ENCODE measurements around the gene GAPVD1.
A peak's percentile ranks its signal among the peaks of the same experiment; 100 is the strongest.

GAPVD1 gene

GRCh38 chr9:125370786-125371185 is 109.2 kb downstream of the GAPVD1 start:
- TF ChIP-seq FOXM1 (IDR thresholded peaks at IDR 0.05; ENCODE audit: borderline replicate concordance) (no peak), SUZ12 (IDR thresholded peaks at IDR 0.05) (no peak), FOXK2 (IDR thresholded peaks at IDR 0.05) (no peak), BHLHE40 (IDR thresholded peaks at IDR 0.05; ENCODE audit: borderline replicate concordance) (no peak), LEF1 (IDR thresholded peaks at IDR 0.05; ENCODE audit: borderline replicate concordance) (no peak), FOXA1 (IDR thresholded peaks at IDR 0.05) (no peak), HDGF (IDR thresholded peaks at IDR 0.05; ENCODE audit: borderline replicate concordance) (no peak)
- DNase-seq (ENCODE audit: extremely low spot score), result no peak
- CTCF ChIA-PET, result no interaction called here
- POLR2A ChIA-PET, result interaction anchor here (2.1 kb wide), 1 partner anchor 129 kb away, joined by 6 read pairs; the partner anchor contains the start of gene HSPA5

DNA sequence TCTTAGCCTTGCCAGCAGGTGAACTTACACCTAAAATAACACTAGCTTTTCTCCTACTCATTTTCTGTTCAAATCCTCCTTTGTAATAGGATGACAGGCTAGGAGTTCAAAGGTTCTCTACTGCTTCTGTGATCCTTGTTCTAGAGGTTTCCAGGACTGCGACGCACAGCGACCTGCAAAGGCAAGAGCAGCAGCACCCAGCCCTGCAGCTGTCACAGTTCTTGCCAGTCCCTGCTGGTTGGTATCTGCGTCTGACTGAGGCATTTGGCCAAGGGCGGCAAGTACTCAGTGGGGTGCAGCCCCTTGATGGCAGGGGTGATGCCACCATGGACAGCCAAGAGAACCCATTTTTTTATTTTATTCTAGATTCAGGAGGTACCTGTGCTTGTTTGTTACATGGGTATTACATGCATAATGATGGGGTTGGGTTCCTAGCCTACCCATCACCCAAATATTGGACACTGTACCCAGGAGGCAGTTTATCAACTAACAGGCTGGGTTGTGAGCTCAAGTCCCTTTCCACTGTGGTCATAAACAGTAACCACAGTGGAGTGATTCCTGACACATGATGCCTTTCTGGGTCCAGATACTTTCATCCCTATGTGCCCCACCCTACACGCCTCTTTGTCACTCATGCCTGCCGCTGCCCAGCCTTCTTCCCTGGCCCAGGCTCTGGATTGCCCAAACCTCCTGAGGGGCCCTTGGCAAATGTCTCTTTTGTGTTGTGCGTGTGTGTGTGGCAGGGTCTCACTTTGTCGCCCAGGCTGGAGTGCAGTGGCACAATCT is 111.0 kb downstream of the GAPVD1 start:
- ChIA-PET CTCF (no interaction called here), POLR2A (no interaction called here)
- TF ChIP-seq FOXA1 (IDR thresholded peaks at IDR 0.05) (no peak), L3MBTL2 (conservative IDR thresholded peaks at IDR 0.05) (no peak), TARDBP (IDR thresholded peaks at IDR 0.05) (no peak), SUZ12 (IDR thresholded peaks at IDR 0.05) (no peak), ELF4 (IDR thresholded peaks at IDR 0.05) (no peak), LEF1 (IDR thresholded peaks at IDR 0.05; ENCODE audit: borderline replicate concordance) (no peak), HDGF (IDR thresholded peaks at IDR 0.05; ENCODE audit: borderline replicate concordance) (no peak), ZNF384 (IDR thresholded peaks at IDR 0.05) (no peak), BHLHE40 (IDR thresholded peaks at IDR 0.05; ENCODE audit: borderline replicate concordance) (no peak)
- TF ChIP-seq, protein P1, sequence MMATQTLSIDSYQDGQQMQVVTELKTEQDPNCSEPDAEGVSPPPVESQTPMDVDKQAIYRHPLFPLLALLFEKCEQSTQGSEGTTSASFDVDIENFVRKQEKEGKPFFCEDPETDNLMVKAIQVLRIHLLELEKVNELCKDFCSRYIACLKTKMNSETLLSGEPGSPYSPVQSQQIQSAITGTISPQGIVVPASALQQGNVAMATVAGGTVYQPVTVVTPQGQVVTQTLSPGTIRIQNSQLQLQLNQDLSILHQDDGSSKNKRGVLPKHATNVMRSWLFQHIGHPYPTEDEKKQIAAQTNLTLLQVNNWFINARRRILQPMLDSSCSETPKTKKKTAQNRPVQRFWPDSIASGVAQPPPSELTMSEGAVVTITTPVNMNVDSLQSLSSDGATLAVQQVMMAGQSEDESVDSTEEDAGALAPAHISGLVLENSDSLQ (IDR thresholded peaks at IDR 0.05), result no peak

GRCh38 chr9:125374443-125375309 is 113.0 kb downstream of the GAPVD1 start:
- CTCF ChIA-PET, result no interaction called here
- no peak for TF ChIP-seq FOXK2 (IDR thresholded peaks at IDR 0.05)
- TF ChIP-seq ARNT (IDR thresholded peaks at IDR 0.05), result no peak
- TF ChIP-seq HDGF (IDR thresholded peaks at IDR 0.05; ENCODE audit: borderline replicate concordance), result no peak
- no peak for TF ChIP-seq SUZ12 (IDR thresholded peaks at IDR 0.05)
- TF ChIP-seq FOXM1 (IDR thresholded peaks at IDR 0.05; ENCODE audit: borderline replicate concordance), result no peak
- TF ChIP-seq LEF1 (IDR thresholded peaks at IDR 0.05; ENCODE audit: borderline replicate concordance), result no peak
- no peak for TF ChIP-seq FOXA1 (IDR thresholded peaks at IDR 0.05)
- TF ChIP-seq ZNF384 (IDR thresholded peaks at IDR 0.05), result no peak
- TF ChIP-seq CTBP1 (IDR thresholded peaks at IDR 0.05; ENCODE audit: borderline replicate concordance), result no peak
- no peak for TF ChIP-seq NFRKB (IDR thresholded peaks at IDR 0.05)
- TF ChIP-seq L3MBTL2 (conservative IDR thresholded peaks at IDR 0.05), result no peak
- no peak for TF ChIP-seq TARDBP (IDR thresholded peaks at IDR 0.05)
- TF ChIP-seq BHLHE40 (IDR thresholded peaks at IDR 0.05; ENCODE audit: borderline replicate concordance), result no peak
- TF ChIP-seq, protein P1 (IDR thresholded peaks at IDR 0.05), result no peak
- TF ChIP-seq SP1 (IDR thresholded peaks at IDR 0.05), result no peak
- no peak for TF ChIP-seq ELF4 (IDR thresholded peaks at IDR 0.05)
- POLR2A ChIA-PET, result no interaction called here
- DNase-seq (ENCODE audit: extremely low spot score), result peak; percentile 87

More for the DNA sequence above, 111.0 kb downstream of the GAPVD1 start:
- DNase-seq (ENCODE audit: extremely low spot score), result no peak

GRCh38 chr9:125375820-125376219 is 114.2 kb downstream of the GAPVD1 start:
- POLR2A ChIA-PET, result no interaction called here
- no peak for DNase-seq (ENCODE audit: extremely low spot score)
- CTCF ChIA-PET, result no interaction called here
- no peak for TF ChIP-seq TARDBP (IDR thresholded peaks at IDR 0.05)
- no peak for TF ChIP-seq SP1 (IDR thresholded peaks at IDR 0.05)
- TF ChIP-seq FOXK2 (IDR thresholded peaks at IDR 0.05), result no peak
- TF ChIP-seq HDGF (IDR thresholded peaks at IDR 0.05; ENCODE audit: borderline replicate concordance), result no peak
- no peak for TF ChIP-seq SUZ12 (IDR thresholded peaks at IDR 0.05)
- no peak for TF ChIP-seq ELF4 (IDR thresholded peaks at IDR 0.05)
- TF ChIP-seq NFRKB (IDR thresholded peaks at IDR 0.05), result no peak
- no peak for TF ChIP-seq ZNF384 (IDR thresholded peaks at IDR 0.05)
- TF ChIP-seq BHLHE40 (IDR thresholded peaks at IDR 0.05; ENCODE audit: borderline replicate concordance), result no peak
- no peak for TF ChIP-seq LEF1 (IDR thresholded peaks at IDR 0.05; ENCODE audit: borderline replicate concordance)
- no peak for TF ChIP-seq CTBP1 (IDR thresholded peaks at IDR 0.05; ENCODE audit: borderline replicate concordance)
- TF ChIP-seq, protein P1 (IDR thresholded peaks at IDR 0.05), result no peak
- TF ChIP-seq FOXA1 (IDR thresholded peaks at IDR 0.05), result no peak
- no peak for TF ChIP-seq FOXM1 (IDR thresholded peaks at IDR 0.05; ENCODE audit: borderline replicate concordance)
- no peak for TF ChIP-seq L3MBTL2 (conservative IDR thresholded peaks at IDR 0.05)
- no peak for TF ChIP-seq ARNT (IDR thresholded peaks at IDR 0.05)

Measured in HEK293T (cell line).